NCI-H2227 (cell line): Measurements from ENCODE around the gene ZBTB42.

Experiments used
- DNase-seq: peaks from one replicate; lab custom pipeline; 2025; ENCODE audit not compliant: unreplicated experiment; lab: John Stamatoyannopoulos, UW

The ZBTB42 gene

DNA sequence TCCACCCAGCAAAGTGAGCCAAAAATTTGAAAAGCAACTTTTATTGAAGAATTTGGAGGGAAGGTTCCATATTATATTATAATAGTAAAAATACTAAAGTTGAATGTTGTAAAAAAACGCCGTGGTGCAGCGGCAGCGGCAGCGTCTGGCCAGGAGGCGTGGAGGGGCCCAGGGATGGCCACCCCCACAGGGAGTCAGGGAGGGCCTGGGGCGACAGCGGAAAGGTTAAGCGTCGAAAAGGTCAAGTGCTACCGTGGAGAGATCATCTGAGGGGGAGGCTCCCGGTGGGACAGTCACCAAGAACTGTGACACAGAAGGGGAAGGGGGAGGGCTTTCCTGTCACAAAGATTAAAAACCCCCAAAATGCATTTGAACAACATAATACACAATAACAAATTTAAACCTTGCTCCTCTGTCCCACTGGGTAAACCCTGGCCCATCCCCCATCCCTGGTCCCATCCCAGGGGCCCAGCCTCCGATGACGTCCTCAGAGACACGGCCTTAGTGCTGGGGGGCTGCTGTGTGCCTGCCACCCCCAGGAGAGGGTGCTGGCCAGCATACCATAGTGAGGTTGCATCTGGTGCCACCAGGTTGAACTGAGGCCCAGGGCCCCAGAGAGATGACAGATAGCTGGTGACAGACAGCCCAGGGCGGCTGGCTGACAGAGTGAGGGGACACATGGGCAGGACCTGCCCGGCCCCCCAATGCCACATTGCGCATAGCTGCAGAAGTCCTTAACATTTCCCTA lies 31.4 kb upstream of the ZBTB42 start:
- no peak for DNase-seq

DNA sequence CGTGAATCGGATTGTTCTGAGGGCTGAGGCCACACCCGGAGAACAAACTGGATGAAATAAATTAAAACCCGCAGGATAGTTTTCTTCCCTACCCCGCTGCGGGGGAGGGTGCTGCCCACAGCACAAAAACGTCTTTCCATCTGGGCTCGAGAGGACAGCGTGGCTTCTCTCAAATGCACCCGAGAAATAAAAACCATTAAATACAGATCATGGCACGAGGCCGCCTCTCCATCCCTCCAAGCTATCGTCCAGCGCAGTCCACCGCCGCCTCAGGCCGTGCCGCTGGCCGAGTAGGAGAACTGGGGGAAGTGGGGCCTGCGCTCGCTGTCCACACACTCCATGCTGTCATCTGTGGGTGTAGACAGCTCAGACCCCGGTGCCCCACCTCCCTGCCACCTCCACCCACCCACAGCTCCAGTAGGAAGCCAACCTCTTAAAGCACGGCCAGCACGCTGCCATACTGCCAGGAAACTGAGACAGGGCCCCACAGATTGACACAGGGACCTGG lies 30.8 kb upstream of the ZBTB42 start:
- DNase-seq, result no peak

DNA sequence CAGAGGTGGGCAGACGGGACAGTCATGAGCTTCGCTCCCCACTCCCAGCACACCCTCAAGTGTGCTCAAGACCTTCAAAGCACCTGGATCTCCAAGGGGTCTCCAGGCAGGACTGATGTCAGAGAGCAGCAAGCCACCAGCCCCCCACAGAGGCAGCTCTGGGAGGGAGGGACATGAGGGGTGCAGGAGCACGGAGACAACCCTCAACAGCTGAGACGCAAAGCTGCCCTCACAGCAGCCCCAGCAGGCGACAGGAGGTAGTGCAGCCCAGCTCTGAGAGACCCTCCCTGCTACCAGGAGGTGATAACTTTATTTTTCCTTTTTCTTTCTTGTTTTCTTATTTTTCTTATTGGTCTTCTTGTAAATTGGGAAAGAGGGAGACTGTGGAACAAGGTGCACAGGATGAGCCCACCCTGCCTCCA lies 30.0 kb upstream of the ZBTB42 start:
- no peak for DNase-seq

DNA sequence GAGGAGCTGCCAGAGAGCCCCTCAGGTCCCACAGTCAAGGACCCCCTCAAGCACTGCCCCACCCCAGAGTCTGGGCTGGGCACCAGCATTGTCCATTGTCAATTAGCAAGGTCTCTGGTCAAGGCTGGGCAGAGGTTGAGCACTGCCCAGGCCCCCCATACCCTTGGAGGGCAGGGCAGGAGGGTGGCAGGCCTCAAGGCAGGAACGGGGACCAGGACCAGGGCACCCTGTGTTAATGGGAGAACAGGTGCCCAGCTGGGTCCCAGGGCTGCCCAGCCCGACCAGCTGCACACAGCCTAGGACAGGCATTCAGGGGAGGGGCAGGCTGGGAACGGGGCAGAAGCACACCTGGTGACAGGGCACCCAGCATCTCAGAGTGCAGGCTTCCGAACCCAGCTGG lies 29.5 kb upstream of the ZBTB42 start:
- DNase-seq, result no peak

DNA sequence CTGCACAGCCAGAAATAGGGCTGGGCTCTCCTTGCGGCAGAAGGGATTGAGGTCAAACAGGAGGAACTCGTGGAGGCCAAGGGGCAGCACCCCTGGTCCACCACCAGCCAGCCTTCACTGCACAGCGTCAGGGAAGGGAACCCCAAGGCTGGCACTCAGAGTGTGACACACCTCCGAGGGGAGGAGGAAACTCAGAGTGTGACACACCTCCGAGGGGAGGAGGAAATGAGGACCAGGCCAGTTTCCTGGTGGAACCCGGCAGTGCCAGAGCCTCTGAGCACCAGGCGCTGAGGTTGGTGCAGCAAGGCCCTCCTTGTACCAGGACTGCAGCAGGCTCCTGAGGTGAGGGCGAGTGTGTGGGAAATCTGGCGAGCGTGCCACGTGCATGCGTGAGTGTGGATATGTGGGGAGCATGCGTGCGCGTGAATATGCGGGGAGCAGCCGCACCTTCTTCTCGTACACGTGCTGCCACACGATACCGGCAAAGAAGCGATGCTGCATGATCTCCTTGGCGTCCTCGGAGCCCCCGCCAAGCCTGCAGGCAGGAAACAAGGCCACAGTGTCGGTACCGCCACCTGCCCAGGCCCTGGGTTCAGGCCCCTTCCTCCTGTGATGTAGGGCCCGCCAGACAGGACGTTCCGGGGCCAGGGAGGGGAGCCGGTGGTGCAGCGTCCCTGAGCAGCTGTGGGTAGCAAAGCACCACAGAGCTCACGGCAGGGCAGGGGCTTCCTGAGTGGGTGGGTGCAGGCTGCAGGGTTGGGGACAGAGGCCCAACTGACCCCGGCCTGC lies 28.8 kb upstream of the ZBTB42 start:
- DNase-seq, result no peak

DNA sequence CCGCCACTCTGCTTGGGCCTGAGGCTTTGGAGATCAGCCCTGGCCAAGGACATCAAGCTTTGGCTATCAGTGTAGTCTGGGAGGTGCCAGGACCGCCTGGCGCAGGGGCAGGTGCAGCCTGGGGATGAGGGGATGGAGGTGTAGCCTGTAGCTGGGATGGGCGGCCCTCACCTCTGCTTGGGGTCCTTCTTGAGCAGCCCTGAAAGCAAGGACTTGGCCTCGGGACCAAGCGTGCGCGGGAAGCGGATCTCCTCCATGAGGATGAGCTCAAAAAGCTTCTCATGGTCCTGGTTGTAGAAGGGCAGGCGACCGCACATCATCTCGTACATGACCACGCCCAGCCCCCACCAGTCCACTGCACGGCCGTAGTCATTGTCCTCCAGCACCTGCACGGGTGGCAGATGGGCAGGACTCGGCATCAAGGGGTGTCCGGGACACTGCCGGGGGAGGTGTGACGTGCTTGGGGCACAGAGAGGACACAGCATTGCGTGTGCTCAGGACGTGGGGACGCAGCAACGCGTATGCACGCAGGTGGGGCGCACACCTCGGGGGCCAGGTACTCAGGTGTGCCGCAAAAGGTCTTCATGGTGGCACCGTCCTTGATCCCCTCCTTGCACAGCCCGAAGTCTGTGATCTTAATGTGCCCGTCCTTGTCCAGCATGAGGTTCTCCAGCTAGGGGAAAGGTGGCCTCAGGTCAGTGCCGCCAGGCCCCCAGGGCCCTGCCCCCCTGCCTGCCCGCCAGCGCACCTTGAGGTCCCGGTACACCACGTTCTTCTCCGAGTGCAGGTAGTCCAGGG lies 28.0 kb upstream of the ZBTB42 start:
- no peak for DNase-seq

DNA sequence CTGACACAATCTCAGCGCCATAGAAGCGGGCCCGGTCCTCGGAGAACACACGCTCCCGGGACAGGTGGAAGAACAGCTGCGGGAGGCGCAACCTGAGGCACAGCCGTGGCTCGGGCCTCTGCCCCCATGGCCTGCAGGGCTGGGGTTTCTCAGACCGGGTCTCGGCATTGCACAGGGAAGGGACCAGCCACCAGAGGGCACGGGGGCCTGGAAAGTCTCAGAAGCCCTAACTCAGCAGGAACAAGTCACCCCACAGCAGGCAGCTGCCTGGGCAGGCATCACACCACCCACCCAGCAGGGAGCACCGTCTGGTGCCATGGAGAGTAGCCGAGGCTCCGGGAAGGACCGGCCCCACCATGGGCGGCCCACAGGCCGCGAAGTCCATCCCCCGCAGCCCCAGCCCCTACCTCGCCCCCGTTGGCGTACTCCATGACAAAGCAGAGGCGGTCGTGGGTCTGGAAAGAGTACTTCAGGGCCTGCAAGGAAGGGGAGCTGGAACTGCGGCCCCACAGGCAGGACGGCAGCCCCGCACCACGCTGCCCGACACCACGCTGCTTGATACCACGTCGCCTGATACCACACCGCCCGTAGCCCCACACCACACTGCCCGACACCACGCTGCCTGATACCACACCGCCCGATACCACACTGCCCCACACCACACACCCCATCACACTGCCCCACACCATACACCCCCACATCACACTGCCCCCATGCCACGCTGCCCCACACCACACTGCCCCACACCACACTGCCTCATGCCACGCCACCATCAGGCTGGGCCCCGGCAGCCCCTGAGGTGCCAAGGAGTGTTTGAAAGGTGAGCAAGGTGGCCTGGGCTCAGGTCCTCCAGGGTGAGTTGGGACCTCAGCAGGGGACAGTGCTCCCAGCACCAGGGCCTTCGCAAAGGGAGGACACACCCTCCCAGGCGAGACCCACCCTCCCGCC lies 27.1 kb upstream of the ZBTB42 start:
- no peak for DNase-seq

DNA sequence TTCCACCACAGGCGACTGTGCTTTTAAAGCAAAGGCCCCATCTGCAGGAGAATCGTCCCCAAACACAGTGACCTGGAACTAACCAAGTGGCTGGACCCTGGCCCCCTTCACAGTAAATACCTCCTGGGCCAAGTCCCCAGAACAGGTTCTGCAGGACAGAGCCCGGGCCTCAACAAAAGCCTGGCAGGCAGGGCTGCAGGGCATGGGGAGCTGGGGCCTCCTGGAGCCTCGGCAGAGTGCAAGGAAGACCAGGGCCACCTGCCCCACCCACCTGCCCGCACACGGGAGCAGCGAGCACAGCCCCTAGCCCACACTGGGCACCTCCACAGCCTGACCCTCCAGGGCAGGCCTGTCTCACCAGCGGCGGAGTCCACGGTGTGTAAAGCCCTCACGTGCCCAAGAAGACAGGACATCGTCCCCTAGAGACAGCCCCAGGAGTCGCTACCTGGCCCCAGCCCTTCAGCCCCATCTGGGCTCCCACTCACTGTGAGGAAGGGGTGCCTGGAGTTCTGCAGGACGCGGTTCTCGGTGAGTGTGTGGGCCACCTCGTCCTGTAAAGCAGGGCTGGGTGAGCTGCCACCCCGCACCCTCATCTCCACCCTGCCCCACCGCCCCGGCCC lies 26.3 kb upstream of the ZBTB42 start:
- no peak for DNase-seq

DNA sequence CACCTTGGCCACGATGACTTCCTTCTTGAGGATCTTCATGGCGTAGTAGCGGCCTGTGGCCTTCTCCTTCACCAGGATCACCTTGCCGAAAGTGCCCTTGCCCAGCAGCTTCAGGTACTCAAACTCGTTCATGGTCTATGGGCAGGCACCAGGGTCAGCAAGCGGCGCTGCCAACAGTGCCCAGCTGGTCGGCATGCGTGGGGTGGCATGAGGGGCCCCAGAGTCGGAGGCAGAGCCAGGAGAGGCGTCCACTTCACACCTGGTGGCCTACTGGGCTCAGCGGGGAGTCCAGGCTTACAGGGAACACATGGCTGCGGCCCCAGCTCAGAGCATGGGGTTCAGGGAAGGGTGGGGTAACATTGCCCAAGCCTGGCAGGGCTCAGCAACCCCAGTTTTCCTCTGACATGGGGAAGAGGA lies 25.8 kb upstream of the ZBTB42 start:
- no peak for DNase-seq

DNA sequence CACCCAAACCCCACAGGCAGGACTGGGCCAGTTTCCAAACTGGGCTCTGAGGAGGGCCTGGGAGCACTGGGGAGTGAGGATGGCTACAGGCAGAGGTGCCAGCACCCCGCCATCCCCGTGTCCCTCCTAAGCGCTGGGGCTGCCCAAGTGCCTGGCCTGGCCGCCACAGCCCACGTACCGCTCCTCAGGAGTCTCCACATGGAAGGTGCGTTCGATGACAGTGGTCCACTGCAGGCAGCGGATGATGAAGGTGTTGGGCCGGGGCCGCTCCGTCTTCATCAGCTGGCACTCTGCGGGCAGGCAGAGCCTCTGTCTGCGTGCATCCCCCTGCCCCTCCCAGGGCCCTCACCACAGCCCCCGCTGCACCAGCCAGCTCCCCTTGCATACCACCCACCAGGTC lies 24.4 kb upstream of the ZBTB42 start:
- DNase-seq, result no peak

DNA sequence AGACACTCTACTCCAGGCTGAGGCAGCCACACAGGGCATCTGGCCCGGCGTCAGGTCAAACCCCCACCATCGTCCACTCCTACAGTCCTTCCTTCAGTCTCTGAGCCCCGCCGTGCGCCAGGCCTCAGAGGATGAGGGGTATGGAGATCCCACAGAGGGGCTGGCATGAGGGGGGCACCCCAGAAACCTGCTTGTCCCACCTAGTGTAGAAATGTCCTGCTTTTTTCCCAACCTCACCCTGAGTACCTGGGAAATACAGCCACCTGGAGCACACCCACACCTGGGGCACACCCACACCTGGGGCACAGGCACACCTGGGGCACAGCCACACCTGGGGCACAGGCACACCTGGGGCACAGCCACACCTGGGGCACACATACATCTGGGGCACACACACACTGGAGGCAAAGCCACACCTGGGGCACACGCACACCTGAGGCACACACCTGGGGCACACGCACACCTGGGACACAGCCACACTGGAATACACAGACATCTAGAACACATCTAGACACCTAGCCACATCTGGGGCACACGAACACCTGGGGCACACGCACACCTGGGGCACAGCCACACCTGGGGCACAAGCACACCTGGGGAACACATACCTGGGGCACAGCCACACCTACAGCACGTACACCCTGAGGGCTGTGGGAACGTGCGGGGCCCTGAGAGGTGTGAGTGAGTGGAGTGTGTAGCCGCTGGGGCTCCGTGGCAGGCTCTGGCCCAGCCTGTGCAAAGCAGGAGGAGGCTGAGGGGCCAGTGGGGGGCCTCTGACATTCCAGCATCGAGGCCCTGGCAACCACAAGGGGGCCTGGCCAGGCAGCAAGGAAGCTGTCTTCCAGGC lies 23.7 kb upstream of the ZBTB42 start:
- DNase-seq, result no peak

DNA sequence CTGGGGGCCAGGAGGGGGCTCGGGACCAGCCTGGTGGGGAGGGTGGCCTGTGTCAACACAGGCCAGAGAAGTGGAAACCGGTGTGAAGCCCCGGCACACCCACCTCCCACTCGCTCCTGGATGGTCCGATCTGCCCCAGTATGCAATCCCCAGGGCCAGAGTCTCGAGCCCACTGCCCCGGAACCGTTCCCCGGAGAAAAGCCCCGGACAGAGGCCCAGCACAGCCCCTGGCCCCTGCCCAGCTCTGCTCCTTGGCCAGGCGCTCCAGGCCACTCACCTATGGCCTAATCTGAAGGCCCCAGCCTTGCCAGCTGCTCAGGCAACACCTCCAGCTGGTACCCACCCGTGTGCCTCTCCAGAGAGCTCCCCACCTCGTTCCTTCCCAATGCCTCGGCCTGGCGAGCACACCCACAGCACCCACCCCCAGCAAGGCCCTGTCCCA lies 23.1 kb upstream of the ZBTB42 start:
- DNase-seq, result no peak

DNA sequence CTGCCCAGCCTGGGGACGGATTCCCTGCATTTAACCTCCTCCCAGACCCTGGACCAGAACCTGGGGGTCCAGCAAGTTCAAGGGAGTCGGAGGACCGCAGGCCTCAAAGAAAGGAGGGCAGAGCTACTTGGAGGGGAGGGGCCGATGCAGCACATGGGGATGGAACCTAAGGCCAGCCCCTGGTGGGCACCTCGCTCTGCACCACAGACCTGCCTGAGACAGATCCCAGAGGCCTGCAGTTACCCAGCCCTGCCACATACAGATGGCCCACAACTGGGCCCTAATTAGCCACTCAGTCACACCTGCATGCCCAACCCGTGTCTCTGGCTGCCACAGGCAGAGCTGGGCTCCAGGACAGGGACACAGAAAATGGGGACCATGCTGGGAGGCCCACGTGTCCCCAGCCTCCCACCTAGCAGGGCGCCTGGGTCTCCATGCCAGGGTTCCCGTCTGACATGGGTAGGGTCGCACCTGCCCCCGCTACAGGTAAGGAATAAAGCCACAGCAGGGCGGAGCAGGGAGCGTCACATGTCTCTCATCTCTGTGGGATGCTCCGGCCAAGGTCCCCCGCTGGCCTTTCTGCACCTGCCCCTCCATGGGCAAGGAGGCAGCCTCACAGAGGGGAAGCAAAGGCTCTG lies 22.1 kb upstream of the ZBTB42 start:
- no peak for DNase-seq

DNA sequence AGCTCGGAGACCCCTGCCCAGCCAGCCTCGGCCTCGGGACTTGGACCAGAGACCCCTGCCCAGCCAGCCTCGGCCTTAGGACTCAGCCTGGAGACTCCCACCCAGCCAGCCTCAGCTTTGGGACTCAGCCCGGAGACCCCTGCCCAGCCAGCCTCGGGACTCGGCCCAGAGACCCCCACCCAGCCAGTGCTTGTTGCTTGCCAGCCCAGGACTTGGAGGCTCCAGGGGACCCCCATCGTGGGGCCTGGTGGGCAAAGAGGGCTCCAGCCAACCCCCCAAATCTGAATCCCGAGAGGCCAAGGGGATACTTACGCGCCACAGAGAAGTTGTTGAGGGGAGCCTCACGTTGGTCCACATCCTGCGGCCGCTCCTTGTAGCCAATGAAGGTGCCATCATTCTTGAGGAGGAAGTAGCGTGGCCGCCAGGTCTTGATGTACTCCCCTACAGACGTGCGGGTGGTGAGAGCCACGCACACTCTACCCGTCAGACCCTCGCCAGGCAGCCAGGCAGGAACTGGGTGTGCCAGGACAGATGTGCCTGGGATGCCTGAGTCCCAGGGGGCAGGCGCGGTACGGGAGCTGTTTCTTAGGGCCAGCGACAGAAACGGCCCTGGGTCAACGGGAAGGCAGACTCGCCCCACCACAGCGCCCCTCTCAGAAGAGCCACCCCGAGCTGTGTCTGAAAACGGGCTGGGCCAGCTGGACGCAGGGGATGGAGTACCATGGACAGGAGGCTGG lies 21.0 kb upstream of the ZBTB42 start:
- no peak for DNase-seq

DNA sequence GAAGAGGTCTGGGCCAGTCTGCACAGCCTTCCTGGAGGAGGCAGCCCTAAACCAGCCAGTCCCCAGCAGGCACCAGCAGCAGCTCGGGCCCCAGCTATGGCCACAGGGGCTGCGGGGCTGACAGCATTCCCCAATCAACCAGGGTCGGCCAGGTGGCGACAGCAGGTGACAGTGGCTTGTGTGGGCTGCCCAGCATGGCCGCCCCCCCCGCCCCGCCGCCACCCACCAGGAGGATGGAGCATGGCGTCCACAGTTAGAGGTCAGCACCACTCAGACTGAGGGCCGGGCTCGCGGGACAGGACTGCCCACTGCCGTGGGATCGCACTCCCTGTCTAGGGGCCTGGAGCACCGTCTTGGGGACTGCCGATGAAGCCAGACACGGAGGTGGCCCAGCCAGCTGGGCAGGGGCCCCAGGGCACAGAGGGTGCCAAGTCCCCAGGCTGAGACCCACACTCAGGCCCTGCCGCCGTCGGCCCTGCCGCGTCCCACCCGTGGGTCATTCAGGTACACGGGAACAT lies 20.3 kb upstream of the ZBTB42 start:
- no peak for DNase-seq

DNA sequence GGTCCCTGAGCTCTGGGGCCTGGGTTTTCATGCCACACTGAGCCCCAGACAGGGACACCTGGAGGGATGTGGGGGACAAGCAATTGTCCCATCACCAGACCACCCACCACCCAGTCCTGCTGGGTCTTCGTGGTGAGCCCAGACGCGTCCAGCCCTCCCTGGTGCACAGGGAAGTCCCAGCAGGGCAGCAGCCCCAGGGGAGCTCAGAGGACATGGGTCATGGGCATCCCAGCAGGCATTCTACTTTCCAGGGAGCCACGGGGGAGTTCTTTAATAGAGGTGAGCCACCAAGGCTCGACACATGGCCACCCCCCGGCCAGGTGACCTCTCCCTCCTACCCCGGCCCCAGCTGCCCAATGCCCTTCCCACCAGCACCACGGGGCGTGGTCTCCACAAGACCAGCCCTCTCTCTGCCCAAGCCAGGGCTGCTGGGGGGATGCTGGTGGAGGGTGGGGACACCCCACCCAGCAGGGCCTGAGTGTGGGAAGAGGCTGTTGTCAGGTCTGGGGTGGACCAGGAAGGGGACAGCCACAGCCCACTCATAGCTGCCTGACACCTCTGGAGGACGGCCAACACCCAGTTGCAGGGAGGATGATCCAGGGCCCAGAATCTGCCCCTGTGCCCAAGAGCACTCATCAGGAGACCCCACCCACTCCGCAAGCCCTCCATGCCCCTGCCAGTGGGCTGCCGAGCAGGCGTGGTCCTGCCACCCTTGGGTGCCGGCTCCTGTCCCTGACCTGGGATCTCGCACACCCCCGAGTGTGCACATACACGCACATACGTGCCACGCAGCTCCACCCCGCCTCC lies 19.4 kb upstream of the ZBTB42 start:
- no peak for DNase-seq
